Left colon (tissue), 2 donors: ENCODE measurements around the gene OTX2. TPM values are rescaled to one million over a fixed set of nuclear protein-coding genes. Genes with fewer than 3 reads are reported as not detected.
A peak's percentile ranks its signal among the peaks of the same experiment; 100 is the strongest.

Source experiments
- ATAC-seq: fragments of 200-7000 bp; cut with Tn5 transposase; one replicate; pipeline ENCODE4 v1.9.1; 2020; ENCODE audit warnings: mild to moderate bottlenecking, moderate library complexity
- DNase-seq, 2 donors: peaks; one replicate each; pipeline ENCODE4 v3.0.0-alpha.2; 2020
- intact Hi-C, 2 donors: fragments of 100-400 bp; cut with DNase I in 1 of 2; cut with micrococcal nuclease in 1 of 2; formaldehyde crosslinking; loops; one replicate each; pipeline versions ENCODE4 v1.11.2 to v1.14.0; 2022; cut with DNase I, micrococcal nuclease
- long read RNA-seq: library from polyadenylated mRNA; unstranded; transcript quantifications from one replicate; pipeline ENCODE4 v2.0.0, GENCODE V29; 2021
- total RNA-seq, 2 donors: library from RNA; stranded (reverse); fragmentation: NEBNext Ultra II Directional; extraction: Animal tissue kit (Norgen Biotek cat#: 25700); gene quantifications; one replicate each; pipeline ENCODE4 v1.2.1, GENCODE V29; 2021
- donor health status: DM: no; HTN: no; CAD: no.
- donor health status: DM: yes; HTN: yes; CAD: no.

OTX2 gene
- total RNA-seq: not detected
- long read RNA-seq: 0 reads

DNA sequence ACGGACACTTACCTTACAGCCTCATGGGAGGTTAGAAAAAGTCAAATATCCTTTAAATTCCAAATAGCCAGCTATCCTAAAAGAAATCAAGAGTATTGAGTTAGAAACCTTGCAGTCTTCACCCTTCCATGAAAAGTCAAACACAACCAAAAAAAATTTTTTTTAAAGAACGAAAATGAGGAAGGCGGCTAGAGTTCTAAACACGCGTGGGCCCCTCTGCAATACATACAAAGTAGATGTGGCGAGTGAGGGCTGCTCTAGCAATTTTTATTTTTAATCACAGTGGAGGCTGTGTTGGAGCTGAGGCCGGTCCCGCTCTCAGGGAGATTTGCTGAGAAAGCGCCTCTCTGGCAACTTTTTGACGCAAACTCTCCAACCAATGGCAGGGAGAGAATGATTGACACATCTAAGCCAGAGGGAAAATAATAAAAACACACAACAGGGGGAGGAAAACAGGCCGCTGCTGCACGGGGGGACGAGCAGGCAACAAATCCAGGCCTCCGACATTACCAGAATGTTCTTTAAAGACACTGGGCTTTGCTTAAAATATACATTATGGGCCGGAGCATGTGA, at the start of gene OTX2:
TSS of gene OTX2 (minus strand) at position 333 of the 573 bp plus-strand sequence. CDS start 5,023 bp downstream, outside the sequence.
- intact Hi-C loops: no loop called here
- no peak for DNase-seq
- ATAC-seq: no peak

GRCh38 chr14:56858422-56858821, 48.1 kb upstream of the OTX2 start:
- ATAC-seq: peak; percentile 32
- peak; percentile 7 to 28 for DNase-seq
- intact Hi-C loops: no loop called here

DNA sequence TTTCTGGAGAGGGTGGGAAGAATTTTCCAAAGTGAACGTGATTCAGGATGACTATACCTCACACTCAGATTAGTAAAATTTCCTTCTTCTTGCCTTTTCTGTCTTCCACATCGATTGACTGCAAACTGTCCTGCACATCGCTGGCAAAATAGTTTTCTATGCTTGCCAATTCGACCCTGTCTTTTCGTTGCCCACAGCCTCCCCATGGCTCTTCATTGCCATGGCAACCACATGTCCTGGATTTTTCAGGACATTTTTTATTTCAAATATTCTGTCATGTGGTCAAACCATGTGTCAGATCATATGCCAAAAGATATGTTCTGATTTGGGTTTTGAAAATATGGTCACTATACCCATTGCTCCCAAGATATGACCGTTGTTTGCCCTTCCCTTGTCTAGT, 46.9 kb upstream of the OTX2 start:
- ATAC-seq (no peak), DNase-seq (no peak)
- intact Hi-C loops: no loop called here

DNA sequence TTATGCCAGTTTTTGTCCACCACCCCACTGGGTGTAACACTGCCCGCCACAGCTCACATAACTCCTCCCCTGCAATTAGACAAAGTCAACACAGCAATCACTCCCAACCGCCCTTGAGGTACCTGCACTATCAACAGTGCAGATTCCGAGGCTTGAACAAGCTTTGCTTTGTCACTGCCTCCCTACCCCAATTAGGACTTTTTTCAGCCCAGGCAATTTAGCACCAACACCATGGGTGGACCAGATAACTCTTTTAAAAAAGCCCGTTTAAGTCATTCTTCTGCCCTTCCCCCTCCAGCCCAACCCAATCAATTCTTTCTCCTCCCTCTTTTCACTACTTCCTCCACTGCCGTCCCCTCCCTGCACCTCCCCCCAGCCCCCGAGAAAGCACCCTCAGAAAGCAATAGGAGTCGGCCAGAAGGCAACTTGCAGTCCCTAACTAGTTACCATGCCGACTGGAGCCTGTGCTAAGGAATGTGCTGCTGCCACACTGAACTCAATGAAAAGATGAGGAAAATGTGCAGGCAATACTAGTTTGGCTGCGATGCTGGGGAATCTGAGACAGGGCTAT, 45.7 kb upstream of the OTX2 start:
- ATAC-seq: peak; percentile 97
- DNase-seq: peak; percentile 64 to 77
- intact Hi-C loops: no loop called here

DNA sequence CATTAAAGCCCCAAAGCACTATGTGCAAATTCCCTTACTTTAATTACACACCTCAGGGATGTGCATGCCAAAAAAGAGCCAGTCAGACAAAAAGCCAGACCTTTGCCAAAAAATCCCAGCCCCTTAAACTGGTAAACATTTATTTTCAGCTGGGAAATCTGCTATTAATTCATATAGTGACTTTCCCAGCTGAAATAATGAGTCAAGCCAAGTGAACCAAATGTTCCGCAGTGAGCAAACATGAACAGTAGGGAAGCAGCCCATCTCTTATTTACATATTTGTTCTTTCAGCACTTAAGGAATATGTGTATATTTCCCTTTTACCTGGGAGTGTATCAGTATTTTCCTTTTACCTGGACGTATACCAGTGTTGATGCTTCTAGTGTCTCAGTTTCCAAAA, 44.0 kb upstream of the OTX2 start:
- no peak for DNase-seq
- ATAC-seq: peak; percentile 34
- intact Hi-C loops: no loop called here

- intact Hi-C loops: no loop called here
- no peak for ATAC-seq
- no peak for DNase-seq
These were observed 37.0 kb upstream of the OTX2 start for GRCh38 chr14:56846970-56847930.

GRCh38 chr14:56844406-56845002, 34.2 kb upstream of the OTX2 start:
- intact Hi-C loops: no loop called here
- ATAC-seq (no peak), DNase-seq (no peak)

GRCh38 chr14:56841611-56842010, 31.3 kb upstream of the OTX2 start:
- ATAC-seq (no peak), DNase-seq (no peak)
- intact Hi-C loops: no loop called here

GRCh38 chr14:56840221-56840620, 29.9 kb upstream of the OTX2 start:
- intact Hi-C loops: no loop called here
- ATAC-seq (no peak), DNase-seq (no peak)

- ATAC-seq: no peak
- no peak for DNase-seq
- intact Hi-C loops: no loop called here
These were observed 18.9 kb upstream of the OTX2 start for GRCh38 chr14:56829151-56829550.

- intact Hi-C loops: no loop called here
- DNase-seq (no peak), ATAC-seq (no peak)
These were observed 15.9 kb upstream of the OTX2 start for GRCh38 chr14:56826214-56826613.

DNA sequence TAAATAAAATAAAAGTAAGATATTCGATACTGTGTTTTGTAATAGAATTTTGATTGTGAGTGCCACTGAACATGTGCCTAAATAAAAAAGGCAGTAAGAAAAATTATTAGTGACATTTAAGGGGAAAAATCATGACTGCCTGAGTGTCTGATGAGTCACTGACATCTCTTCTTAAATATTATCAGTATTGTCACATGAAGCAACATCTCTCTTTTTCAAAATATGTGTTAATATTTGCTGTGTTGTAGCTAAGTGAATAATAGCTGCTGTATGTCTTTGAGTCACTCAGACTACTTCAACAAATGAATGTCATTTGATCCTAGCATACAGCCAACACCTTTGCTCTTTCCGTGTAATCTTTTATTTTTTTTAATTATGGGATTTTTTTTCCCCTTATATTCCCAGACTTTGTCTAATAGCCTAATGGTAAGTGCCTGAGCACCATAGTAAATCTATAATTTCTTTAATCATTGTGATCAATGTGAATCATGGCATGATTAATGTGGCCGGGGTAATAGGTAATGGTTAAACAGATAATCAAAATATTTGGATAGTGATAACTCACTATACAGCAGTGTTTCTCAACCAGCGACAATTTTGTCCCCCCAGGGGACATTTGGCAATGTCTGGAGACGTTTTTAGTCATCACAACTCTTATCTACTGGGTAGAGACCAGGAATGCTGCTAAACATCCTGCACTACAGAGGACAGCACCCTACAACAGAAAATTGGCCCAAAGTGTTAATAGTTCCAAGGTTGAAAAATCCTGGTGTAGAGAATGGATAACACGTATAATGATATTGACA, 11.7 kb upstream of the OTX2 start:
- intact Hi-C loops: no loop called here
- ATAC-seq: no peak
- no peak for DNase-seq

DNA sequence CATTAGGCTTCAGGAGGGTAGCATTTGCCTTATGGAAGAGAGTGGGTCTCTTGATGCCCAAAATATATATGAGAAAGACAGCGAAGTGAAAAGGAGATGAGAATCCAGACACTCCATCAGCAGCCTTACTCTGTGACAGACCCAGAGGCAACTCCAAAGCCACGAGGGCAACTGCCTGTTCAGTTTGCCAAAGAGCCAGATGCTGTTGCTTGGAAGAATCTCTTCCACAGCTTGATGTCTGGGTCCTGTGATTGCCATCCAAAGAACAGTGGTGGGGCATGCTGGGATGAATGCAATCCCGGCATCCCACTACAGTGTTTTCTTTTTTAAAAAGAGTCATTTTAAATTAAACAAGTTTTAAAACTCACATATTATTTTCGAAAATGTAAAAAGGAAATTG, 10.9 kb upstream of the OTX2 start:
- no peak for ATAC-seq
- intact Hi-C loops: no loop called here
- no peak for DNase-seq

- intact Hi-C loops: no loop called here
- DNase-seq (no peak), ATAC-seq (no peak)
These were observed 7.2 kb upstream of the OTX2 start for GRCh38 chr14:56817396-56817921.

DNA sequence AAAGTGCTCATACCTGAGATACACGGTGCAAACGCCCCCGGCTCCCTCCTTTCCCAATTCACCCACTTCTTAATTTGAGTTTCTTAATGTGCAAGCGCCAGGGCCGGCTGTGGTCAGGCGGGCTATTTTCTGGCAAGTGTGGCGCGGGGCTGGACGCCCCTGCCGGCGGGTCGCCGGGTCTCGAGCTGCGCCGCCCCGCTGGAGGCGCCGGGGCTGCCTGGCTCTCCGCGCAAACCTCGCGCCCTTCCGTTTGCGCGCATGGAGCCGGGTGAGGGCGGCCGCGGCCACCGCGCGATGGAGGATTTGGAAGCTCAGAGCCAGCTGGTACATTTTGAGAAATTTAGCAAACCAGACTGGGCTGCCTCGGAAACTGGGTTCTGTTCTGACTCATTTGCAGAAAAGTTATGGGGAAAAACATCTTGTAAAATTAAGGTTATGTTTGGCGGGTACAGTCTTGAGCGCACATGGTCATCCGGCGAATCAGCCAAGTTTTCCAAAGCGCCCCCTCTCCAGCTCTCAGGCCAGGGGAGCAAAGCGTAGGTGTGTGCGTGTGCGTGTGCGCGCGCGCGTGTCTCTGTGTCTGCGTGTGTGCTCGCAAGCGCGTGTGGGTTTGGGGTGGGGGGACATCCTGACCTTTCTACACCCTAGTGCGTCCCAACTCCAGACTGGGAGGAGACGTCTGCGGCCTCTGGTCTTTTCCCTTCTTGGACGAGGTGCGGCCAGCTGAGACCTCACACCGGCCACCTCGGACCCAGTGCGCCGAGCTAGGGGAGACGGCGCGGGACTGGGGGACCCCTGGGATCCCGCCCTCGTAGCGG, 6.5 kb upstream of the OTX2 start:
- intact Hi-C loops: no loop called here
- no peak for DNase-seq
- ATAC-seq: no peak

- ATAC-seq (no peak), DNase-seq (no peak)
- intact Hi-C loops: no loop called here
These were observed 5.5 kb upstream of the OTX2 start for GRCh38 chr14:56815745-56816144.

DNA sequence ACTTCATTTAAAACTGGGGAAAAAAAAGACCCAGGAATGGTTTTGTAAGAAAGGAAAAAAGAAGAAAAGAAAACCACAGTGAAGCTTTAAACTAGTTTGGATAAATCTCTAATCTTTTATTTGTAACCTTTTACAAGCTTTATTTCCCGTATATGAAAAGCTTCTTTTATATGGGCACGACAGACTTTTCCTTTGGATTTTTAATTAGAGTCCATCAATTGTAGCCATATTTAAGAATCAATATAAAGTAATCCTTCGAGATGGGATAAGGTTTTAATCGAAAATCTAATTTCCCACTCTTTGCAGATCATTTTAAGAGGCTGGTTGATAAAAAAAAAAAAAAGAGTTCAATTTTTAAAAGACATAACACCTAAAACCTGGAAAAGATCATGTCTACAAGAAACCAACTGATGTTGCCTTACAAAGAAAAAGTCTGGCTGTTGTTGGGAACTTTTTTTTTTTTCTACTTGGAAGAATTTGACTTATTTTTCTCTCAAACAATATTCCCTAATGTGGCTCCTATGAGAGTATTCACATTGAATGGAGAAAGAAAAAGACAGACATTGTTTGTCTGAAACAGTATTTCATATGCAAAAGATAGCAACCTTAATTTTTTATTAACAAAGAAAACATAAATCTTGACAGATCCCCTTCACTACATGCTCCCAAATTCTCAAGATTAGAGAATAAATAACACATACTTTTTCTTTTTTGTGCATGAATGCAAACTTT, 4.9 kb upstream of the OTX2 start:
- intact Hi-C loops: no loop called here
- DNase-seq: no peak

More for the DNA sequence above, 4.9 kb upstream of the OTX2 start:
- no peak for ATAC-seq
